Amygdala (tissue), 56 donors: ENCODE data around the gene SNRPA.
A peak's percentile ranks its signal among the peaks of the same experiment; 100 is the strongest.

Experiments
- DNase-seq, 56 donors: peaks; one replicate each; lab custom pipeline; 2025; lab: John Stamatoyannopoulos, UW

SNRPA gene

DNA sequence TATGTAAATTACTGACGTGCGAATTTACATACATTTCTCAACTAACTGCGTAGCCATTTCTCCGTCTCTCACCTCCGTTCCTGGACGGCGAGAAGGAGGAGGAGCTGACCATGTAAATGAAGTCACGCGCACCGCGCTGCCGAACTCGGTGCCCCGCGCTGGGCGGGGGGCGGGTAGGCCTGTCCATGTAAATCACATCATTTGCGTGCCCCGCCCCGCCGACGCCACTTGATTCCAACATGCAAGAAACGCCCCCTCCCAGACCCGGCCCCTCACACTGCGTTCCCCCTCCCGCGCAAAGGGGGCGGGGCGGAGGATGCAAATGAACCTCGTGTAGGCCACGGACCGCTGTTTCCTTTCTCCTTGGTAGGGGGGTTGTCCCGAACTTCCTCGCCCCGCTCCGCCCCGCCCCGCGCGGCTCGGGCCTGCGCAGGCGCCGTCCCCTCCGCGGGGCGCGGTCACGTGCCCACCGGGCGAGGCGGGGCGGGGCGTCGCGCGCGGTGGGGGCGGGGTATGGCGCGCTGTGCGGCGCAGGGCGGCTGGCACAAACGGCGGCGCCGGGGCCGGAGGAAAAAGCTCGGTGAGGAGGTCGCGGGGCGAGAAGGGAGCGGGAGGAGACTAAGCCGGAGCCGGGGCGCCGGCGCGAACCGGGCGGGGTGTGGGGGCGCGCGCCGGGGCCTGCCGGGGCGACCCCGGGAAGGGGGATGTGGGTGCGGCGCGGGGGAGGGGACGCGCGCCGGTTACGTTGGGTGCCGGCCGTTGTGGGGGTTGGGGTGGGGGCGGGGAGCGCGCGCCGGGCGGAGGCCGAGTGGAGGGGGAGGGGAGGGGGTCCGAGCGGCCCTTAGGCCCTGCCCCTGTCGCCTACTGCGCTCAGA, 47.9 kb downstream of the SNRPA start, which contains the start of gene EGLN2:
EGLN2 (plus strand) TSS at position 509 of the 875 bp plus-strand sequence. CDS start 1,382 bp downstream, outside the sequence.
- DNase-seq: peak; percentile 60 to 100 (median 100)

- DNase-seq: peak in 6 of 56 donors; percentile 13 to 67 (median 39)
Measured at GRCh38 chr19:40799558-40800338, 48.7 kb downstream of the SNRPA start.

DNA sequence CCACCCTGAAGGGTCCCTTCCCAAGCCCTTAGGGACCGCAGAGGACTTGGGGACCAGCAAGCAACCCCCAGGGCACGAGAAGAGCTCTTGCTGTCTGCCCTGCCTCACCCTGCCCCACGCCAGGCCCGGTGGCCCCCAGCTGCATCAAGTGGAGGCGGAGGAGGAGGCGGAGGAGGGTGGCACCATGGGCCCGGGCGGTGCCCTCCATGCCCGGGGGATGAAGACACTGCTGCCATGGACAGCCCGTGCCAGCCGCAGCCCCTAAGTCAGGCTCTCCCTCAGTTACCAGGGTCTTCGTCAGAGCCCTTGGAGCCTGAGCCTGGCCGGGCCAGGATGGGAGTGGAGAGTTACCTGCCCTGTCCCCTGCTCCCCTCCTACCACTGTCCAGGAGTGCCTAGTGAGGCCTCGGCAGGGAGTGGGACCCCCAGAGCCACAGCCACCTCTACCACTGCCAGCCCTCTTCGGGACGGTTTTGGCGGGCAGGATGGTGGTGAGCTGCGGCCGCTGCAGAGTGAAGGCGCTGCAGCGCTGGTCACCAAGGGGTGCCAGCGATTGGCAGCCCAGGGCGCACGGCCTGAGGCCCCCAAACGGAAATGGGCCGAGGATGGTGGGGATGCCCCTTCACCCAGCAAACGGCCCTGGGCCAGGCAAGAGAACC, 49.5 kb downstream of the SNRPA start:
- DNase-seq: peak in 1 of 56 donors; percentile 31

DNA sequence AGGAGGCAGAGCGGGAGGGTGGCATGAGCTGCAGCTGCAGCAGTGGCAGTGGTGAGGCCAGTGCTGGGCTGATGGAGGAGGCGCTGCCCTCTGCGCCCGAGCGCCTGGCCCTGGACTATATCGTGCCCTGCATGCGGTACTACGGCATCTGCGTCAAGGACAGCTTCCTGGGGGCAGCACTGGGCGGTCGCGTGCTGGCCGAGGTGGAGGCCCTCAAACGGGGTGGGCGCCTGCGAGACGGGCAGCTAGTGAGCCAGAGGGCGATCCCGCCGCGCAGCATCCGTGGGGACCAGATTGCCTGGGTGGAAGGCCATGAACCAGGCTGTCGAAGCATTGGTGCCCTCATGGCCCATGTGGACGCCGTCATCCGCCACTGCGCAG, 50.0 kb downstream of the SNRPA start:
- DNase-seq: peak in 2 of 56 donors; percentile 18 to 45

DNA sequence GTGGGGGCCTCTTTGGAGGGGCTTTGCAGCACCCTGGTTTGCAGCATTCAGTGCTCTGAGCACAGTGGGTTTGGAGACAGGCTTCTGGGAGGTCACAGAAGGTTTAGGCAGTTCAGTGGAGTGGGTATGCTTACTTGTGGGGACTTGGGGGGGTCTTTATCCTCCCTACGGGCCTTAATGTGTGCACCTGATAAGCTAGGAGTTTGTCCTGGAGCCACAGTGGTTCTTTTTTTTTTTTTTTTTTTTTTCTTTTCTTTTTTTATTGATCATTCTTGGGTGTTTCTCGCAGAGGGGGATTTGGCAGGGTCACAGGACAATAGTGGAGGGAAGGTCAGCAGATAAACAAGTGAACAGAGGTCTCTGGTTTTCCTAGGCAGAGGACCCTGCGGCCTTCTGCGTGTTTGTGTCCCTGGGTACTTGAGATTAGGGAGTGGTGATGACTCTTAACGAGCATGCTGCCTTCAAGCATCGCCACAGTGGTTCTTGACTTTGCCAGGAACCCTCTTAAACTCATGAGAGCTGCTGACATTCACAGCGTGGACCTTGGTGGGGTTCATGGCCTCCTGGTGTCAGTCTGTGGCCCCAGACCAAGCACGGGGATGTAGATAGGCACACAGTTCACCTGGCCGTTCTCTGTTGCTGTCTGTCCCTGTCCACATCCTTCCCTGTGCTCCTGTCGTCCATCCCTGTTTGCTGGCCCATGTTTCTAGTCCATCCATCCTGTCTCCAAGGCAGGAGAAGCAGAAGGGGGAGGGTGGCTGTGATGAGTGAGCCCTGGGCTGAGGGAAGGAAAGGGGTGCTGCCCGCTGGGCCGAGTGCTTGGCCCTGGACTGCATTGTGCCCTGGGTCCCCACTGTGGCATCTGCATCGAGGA, 50.7 kb downstream of the SNRPA start:
- no peak for DNase-seq

DNA sequence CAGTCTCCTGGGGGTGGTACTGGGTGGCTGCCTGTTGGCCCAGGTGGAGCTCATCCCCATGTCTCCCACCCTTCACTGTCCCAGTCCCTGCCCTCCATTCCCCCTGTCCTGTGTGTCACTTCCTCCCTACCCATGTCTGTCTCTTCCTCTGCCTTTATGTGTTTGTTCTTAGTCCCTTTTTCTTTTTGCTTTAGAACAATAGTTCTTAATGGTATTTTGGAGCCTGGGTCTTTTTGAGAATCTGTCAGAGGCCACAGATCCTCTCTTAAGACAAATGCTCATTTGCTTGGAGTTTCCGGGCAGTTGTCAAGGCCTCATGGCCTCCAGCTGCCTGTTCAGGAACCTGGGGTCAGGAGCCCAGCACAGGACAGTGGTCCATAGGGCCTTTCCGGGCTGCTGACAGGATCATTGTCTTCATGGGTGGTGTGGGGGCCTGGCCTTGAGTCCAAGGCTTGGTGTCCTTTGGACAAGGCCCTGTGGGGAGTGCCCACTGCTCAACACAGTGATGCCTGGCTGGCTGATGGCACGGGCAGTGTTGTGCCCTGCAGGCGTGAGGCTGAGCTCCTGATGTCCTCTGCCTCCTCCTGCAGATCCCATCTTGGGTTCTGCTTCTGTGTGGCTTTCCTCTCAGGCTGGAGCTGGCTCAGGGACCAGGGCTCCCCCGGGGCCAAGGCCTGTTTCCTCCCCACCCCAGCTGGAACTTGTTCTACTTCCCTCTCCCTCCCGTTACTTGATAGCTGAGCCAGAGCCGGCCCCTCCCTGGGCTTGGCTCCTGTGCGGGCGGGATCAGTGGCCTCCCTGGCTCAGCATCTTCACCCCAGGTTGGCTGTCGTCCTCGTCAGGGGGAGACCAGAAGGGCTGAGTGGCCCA, 51.5 kb downstream of the SNRPA start:
- DNase-seq: peak in 2 of 56 donors; percentile 23 to 26

DNA sequence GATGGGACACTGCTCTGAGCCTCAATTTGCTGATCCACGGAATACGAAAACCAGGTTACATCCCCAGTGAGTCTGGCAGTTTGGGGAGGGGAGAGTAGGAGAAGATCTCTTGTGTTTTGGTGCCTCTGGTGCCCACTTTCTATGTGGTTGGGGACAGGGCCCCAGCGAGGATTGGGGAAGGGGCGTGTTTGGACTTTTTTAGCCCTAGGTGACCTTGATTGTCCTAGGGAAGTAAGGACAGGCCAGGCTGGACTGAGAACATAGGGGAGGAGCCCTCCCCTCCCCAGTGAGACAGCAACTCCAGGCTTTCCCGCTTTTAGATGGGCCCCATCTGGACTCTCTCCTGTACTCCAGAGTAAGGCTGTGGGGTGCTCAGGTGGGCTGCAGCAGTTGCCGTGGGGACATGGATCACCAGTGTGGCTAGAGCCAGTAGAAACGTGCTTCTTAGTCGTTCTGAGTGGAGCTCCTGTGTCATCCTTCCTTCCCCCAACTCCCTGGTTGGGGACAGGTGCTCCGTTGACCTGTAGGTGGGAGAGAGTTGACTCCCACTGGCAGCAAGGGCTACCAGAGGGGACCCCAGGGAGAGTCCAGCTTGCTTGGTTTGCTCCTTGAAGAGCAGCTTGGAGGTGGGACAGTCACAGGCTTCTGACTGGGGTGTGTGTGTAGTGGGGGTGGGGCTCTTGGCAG, 52.3 kb downstream of the SNRPA start:
- DNase-seq: no peak

- no peak for DNase-seq
Measured at GRCh38 chr19:40803857-40804782, 53.1 kb downstream of the SNRPA start.

DNA sequence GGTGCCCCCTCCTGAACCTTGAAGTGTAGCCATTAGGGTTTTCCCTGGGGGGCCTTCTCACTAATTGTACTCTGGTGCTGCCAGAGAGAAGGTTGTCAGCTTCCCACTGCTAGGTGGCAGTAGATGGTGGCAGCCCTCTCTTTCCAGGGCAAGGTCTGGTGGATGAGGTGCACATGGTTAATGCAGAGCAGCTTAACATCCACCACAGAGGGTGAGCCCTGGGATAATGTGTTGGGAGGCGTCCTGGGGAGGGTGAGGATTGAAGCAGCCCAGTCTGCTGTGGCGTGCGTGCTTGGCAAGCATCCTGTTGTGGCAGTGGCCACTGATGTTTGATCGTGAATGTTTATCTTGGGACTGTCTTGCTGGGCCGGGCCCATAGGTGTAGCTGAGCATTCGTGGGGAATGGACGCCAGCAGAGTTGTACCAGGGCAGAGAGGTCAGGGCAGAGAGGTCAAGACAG, 53.8 kb downstream of the SNRPA start:
- DNase-seq: peak in 1 of 56 donors; percentile 14

DNA sequence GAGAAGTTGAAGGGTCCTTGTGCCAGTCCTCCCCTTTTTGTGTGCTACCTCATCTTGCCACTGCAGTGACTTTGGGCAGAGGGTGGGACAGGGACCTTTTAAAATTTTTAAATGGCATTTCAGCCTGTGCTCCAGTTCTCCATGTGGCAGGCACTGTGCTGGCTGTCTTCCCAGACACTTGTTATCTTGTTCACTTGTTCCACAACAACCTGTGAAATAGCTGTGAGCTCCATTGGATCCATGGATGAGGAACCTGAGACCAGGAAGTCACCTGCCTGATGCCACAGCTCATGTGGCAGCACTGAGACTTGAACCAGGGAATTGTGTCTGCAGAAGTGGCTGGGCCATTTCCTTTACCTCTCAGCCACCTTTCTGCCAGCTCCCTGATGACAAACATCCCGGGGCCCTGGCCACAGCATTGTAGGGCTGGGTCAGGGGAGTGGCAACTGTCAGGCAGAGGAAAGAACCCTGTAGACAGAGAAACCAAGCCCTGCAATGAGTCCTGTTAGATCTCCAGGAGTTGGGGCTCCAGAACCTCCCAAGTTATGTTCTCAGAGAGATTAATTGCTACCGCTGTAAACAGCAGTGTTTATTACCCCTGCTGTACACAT, 54.4 kb downstream of the SNRPA start:
- no peak for DNase-seq

DNA sequence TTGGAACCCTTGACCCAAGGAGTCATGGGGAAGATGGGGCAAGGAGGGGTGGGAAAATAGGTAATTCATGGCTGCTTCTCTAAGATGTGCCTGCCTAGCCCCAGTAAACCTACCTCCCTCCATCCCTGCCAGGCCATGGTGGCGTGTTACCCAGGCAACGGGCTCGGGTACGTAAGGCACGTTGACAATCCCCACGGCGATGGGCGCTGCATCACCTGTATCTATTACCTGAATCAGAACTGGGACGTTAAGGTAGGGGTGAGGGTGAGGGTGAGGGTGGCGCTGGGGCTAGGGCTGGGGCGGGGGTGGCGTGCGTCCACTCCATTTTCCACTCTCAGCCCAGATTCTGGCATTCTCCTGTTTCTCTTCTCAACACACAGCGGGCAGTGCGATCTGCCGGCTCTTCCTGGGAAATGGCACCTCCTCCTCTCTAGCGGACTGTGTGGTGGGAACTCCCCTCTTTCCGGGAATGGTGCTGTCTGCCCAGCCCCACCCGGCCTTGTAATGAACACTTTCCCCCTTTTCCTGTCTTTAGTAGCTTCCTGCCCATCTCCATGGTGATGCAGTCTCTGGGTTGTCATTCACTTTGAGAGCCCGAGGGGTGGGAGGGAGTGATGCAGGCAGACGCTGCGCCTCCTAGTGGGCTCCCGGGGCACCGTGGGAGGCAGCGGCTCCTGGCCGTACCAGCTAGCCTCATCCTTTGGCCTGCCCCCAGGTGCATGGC, 55.6 kb downstream of the SNRPA start:
- DNase-seq: peak in 54 of 56 donors; percentile 35 to 96 (median 86)

DNA sequence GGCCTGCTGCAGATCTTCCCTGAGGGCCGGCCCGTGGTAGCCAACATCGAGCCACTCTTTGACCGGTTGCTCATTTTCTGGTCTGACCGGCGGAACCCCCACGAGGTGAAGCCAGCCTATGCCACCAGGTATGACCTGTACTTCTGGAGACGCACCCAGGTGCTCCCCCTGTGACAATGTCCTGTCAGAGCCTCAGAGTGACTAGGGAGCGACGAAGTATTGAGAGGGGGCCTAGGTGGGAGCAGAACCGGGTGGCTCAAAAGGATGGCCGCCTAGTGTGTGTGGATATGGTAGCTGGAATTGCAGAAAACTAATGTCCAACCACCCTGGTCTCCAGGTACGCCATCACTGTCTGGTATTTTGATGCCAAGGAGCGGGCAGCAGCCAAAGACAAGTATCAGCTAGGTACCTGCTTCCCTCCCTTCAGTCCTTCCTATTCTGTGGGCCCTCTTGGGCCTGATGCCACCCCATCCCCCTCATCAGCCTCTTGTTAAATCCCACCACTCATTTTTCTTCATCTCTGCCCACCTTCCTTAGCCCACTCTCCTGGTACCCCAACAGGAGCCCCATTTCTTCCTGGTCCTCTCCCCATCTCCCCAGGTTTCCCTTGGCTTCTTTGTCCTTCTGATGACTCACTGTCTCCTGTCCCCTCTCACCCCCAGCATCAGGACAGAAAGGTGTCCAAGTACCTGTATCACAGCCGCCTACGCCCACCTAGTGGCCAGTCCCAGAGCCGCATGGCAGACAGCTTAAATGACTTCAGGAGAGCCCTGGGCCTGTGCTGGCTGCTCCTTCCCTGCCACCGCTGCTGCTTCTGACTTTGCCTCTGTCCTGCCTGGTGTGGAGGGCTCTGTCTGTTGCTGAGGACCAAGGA, 56.4 kb downstream of the SNRPA start:
- DNase-seq: no peak

DNA sequence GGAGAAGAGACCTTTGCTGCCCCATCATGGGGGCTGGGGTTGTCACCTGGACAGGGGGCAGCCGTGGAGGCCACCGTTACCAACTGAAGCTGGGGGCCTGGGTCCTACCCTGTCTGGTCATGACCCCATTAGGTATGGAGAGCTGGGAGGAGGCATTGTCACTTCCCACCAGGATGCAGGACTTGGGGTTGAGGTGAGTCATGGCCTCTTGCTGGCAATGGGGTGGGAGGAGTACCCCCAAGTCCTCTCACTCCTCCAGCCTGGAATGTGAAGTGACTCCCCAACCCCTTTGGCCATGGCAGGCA, 57.0 kb downstream of the SNRPA start:
- DNase-seq: no peak

GRCh38 chr19:40808497-40808896, 57.5 kb downstream of the SNRPA start:
- DNase-seq: no peak
